BJ (cell line): ENCODE measurements around the gene KCTD17. TPM values are rescaled to one million over a fixed set of nuclear protein-coding genes. Genes with fewer than 3 reads are reported as not detected.

ENCODE experiments used
- CTCF ChIA-PET: fragments of 350-600 bp; formaldehyde crosslinking; extraction: SDS; loops from one replicate; lab custom pipeline; 2021; ENCODE audit warnings: antibody characterized with exemption, inconsistent platforms; lab: Yijun Ruan, JAX
- POLR2A ChIA-PET: fragments of 300-600 bp; sonication (Branson Sonifier 250); formaldehyde crosslinking; extraction: SDS; loops from one replicate; lab custom pipeline; 2021; ENCODE audit warnings: antibody characterized with exemption; lab: Charles Lee
- DNase-seq: peaks from one replicate; pipeline ENCODE4 v3.0.0-alpha.2; 2011; ENCODE audit warnings: low read depth
- H3K27me3 ChIP-seq: 2 replicates; pipeline ENCODE4 v1.6.0; 2011; ENCODE audit warnings: low read length; ENCODE audit not compliant: control insufficient read depth, insufficient read depth
- H3K36me3 ChIP-seq: 2 replicates; pipeline ENCODE4 v1.5.1; 2011; ENCODE audit warnings: low read length; ENCODE audit not compliant: control insufficient read depth, insufficient read depth
- H3K4me3 ChIP-seq: 2 replicates; pipeline ENCODE4 v1.5.1; 2011; ENCODE audit warnings: low read depth, mild to moderate bottlenecking, control low read depth, low read length
- polyA plus RNA-seq: library from polyadenylated mRNA; depleted of rRNA; stranded (reverse); fragments of >200 nt; gene quantifications from 2 replicates; pipeline ENCODE4 v1.2.3, GENCODE V29; 2011
- TF ChIP-seq, protein P1 (sequence below): IDR thresholded peaks from 2 replicates; pipeline ENCODE4 v1.5.1; 2011; ENCODE audit warnings: low read depth, mild to moderate bottlenecking, control low read depth, inconsistent platforms, low read length, moderate library complexity; ENCODE audit not compliant: insufficient read depth

The KCTD17 gene
- polyA plus RNA-seq, 1 experiment: 36.3 TPM

GRCh38 chr22:37100589-37101127, 49.1 kb downstream of the KCTD17 start:
- no peak for DNase-seq
- Histone ChIP-seq H3K27me3 (peaks cover 25% of the 10 kb centered on the region), H3K4me3 (no peak overlapping the region), H3K36me3 (no peaks in the 10 kb centered on the region)
- ChIA-PET CTCF (no interaction called here), POLR2A (no interaction called here)
- TF ChIP-seq, protein P1, sequence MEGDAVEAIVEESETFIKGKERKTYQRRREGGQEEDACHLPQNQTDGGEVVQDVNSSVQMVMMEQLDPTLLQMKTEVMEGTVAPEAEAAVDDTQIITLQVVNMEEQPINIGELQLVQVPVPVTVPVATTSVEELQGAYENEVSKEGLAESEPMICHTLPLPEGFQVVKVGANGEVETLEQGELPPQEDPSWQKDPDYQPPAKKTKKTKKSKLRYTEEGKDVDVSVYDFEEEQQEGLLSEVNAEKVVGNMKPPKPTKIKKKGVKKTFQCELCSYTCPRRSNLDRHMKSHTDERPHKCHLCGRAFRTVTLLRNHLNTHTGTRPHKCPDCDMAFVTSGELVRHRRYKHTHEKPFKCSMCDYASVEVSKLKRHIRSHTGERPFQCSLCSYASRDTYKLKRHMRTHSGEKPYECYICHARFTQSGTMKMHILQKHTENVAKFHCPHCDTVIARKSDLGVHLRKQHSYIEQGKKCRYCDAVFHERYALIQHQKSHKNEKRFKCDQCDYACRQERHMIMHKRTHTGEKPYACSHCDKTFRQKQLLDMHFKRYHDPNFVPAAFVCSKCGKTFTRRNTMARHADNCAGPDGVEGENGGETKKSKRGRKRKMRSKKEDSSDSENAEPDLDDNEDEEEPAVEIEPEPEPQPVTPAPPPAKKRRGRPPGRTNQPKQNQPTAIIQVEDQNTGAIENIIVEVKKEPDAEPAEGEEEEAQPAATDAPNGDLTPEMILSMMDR: no peak

- POLR2A ChIA-PET: no interaction called here
- Histone ChIP-seq H3K36me3 (no peaks in the 10 kb centered on the region), H3K27me3 (peaks cover 21% of the 10 kb centered on the region), H3K4me3 (no peak overlapping the region)
- CTCF ChIA-PET: no interaction called here
- TF ChIP-seq, protein P1: no peak
- no peak for DNase-seq
Observed at GRCh38 chr22:37101311-37102066, 49.9 kb downstream of the KCTD17 start.

- TF ChIP-seq, protein P1: no peak
- DNase-seq: no peak
- Histone ChIP-seq H3K27me3 (peaks cover 18% of the 10 kb centered on the region), H3K36me3 (no peaks in the 10 kb centered on the region), H3K4me3 (no peak overlapping the region)
- POLR2A ChIA-PET: no interaction called here
- CTCF ChIA-PET: no interaction called here
Observed at GRCh38 chr22:37103151-37103550, 51.6 kb downstream of the KCTD17 start.

- H3K4me3 ChIP-seq: no peak overlapping the region
- no peak for DNase-seq
- TF ChIP-seq, protein P1: no peak
- ChIA-PET CTCF (no interaction called here), POLR2A (no interaction called here)
- H3K36me3 ChIP-seq: no peaks in the 10 kb centered on the region
- peaks cover 16% of the 10 kb centered on the region for H3K27me3 ChIP-seq
Observed at GRCh38 chr22:37103656-37104452, 52.3 kb downstream of the KCTD17 start.

DNA sequence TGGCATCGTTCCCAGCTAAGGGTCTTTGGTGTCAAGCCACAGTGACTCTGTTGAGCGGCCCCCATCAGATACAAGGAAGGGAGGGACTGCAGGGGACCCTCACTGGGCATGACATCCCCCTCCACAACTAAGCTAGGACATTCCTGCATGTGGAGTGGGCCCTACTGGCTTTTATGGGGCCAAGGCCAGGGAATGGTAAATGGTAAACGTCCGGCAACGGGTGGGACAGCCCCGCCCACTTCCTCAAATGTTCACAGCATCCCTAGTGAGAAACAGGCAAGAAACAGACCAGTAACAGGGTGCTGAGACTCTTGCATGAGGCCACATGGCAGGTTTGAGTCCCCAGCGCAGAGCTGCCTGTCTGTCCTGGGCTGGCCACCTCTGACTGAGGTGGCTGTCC, 53.6 kb downstream of the KCTD17 start:
- no peak for DNase-seq
- H3K36me3 ChIP-seq: no peaks in the 10 kb centered on the region
- H3K27me3 ChIP-seq: peaks cover 15% of the 10 kb centered on the region
- ChIA-PET POLR2A (no interaction called here), CTCF (interaction anchor here (0.8 kb wide), 1 partner anchor 94 kb away, joined by 3 read pairs; no protein-coding TSS in a partner anchor)
- TF ChIP-seq, protein P1: no peak
- no peak overlapping the region for H3K4me3 ChIP-seq
